Upper lobe of left lung (tissue), 6 donors: ENCODE data around the gene TAS2R20. TPM values are rescaled to one million over a fixed set of nuclear protein-coding genes. Genes with fewer than 3 reads are reported as not detected.
"Not testable (repeated sequence)": the region's sequence is repeated elsewhere in the genome, so short reads cannot be mapped to it uniquely, and the experiment has no call there.

ENCODE experiments used
- ATAC-seq, 2 donors: fragments of 200-7000 bp; cut with Tn5 transposase; one replicate each; pipeline ENCODE4 v1.9.1; 2022; ENCODE audit warnings: mild to moderate bottlenecking in 2 of 2, moderate library complexity in 2 of 2; ENCODE audit not compliant: low FRiP score in 2 of 2
- DNase-seq, 2 donors: peaks; one replicate each; pipeline ENCODE4 v3.0.0-alpha.2; 2019 to 2020
- H3K27ac ChIP-seq, 4 donors: fragments of 200-600 bp; sonication (generic); one replicate each; pipeline ENCODE4 v1.5.1; 2016 to 2019
- H3K27me3 ChIP-seq, 4 donors: fragments of 200-600 bp; sonication (generic); one replicate each; pipeline ENCODE4 v1.5.1; 2017 to 2019
- H3K36me3 ChIP-seq, 4 donors: fragments of 200-600 bp; sonication (generic); one replicate each; pipeline ENCODE4 v1.5.1; 2016 to 2019
- H3K4me1 ChIP-seq, 4 donors: fragments of 200-600 bp; sonication (generic); one replicate each; pipeline ENCODE4 v1.5.1; 2018 to 2019
- H3K4me3 ChIP-seq, 4 donors: fragments of 200-600 bp; sonication (generic); one replicate each; pipeline ENCODE4 v1.5.1; 2017 to 2019; ENCODE audit warnings: mild to moderate bottlenecking in 2 of 4, moderate library complexity in 1 of 4
- H3K9me3 ChIP-seq, 4 donors: fragments of 200-600 bp; sonication (generic); one replicate each; pipeline ENCODE4 v1.5.1; 2018 to 2019
- CTCF ChIP-seq, 6 experiments: fragments of 450-650 bp in 4 of 6; fragments of 200-600 bp in 2 of 6; sonication (generic) in 2 of 6; IDR thresholded peaks; one replicate each; pipeline ENCODE4 v1.5.1; 2016 to 2019; ENCODE audit warnings: antibody characterized with exemption in 6 of 6
- EP300 ChIP-seq, 4 donors: sonication (generic); formaldehyde crosslinking; IDR thresholded peaks; one replicate each; pipeline ENCODE4 v1.5.1; 2017; ENCODE audit warnings: antibody characterized with exemption in 4 of 4, control low read depth in 2 of 4
- POLR2A ChIP-seq, 4 donors: fragments of 450-650 bp; IDR thresholded peaks; one replicate each; pipeline ENCODE4 v1.5.1; 2016 to 2017; ENCODE audit warnings: antibody characterized with exemption in 4 of 4, mild to moderate bottlenecking in 2 of 4
- POLR2AphosphoS5 ChIP-seq, 2 donors: sonication (generic); formaldehyde crosslinking; IDR thresholded peaks; one replicate each; pipeline ENCODE4 v1.5.1; 2017; ENCODE audit warnings: antibody characterized with exemption in 2 of 2
- WGBS, 2 donors: methylation state at CpG; one replicate each; pipeline ENCODE4 v1.1.5; 2017 to 2018; 5-methylcytosine and 5-hydroxymethylcytosine counted together
- total RNA-seq, 6 donors: library from RNA; depleted of rRNA in 4 of 6; stranded (reverse); fragments of >200 nt in 4 of 6; gene quantifications; one replicate each; pipeline versions ENCODE4 v1.1.0 to v1.2.1, GENCODE V29; 2016 to 2021
- donor health status: DM: no; HTN: no; CAD: no; lungs with moderate emphysema.
- donor health status: DM: no; HTN: yes; CAD: no; lungs with severe emphysema.

Gene TAS2R20, protein sequence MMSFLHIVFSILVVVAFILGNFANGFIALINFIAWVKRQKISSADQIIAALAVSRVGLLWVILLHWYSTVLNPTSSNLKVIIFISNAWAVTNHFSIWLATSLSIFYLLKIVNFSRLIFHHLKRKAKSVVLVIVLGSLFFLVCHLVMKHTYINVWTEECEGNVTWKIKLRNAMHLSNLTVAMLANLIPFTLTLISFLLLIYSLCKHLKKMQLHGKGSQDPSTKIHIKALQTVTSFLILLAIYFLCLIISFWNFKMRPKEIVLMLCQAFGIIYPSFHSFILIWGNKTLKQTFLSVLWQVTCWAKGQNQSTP
- 1 to 10 TPM in 5 of 6 donors, under 1 TPM in 1; 0.84 to 6.3 (median 2.4) TPM for total RNA-seq

DNA sequence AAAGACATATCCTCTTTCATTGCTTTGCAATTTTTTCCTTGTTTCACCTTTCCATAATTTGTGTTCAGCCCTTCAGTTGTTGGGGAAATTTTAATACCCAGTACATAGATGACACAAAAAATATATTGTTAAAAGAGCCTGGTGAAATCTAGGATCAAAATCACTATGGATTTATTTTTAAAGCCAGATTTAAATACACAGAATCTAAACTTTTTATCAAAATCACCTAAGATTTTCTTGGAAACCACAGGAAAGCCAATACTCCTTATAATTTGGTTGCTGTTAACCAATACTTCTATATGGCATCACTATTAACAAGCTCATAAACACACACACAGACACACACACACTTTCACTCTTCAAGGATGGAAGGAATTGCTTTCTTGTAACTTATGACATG is at the start of gene TAS2R20:
TSS of gene TAS2R20 (minus strand) at position 101 of the 400 bp plus-strand sequence. CDS start 429 bp downstream, outside the sequence.
- Histone ChIP-seq H3K27me3 (no peaks in the 10 kb centered on the region), H3K9me3 (no peaks in the 10 kb centered on the region), H3K4me1 (no peaks in the 10 kb centered on the region), H3K4me3 (no peak within 1 kb of the TSS), H3K27ac (no peak within 1 kb of the TSS), H3K36me3 (no peaks in the 10 kb centered on the region)
- ATAC-seq: no peak
- DNase-seq: no peak
- no peak for TF ChIP-seq CTCF (IDR thresholded peaks at IDR 0.05)
- no peak for TF ChIP-seq EP300 (IDR thresholded peaks at IDR 0.05)
- no peak for TF ChIP-seq POLR2A (IDR thresholded peaks at IDR 0.05)
- no peak for TF ChIP-seq POLR2AphosphoS5 (IDR thresholded peaks at IDR 0.05)

- not testable (repeated sequence) for H3K4me3 ChIP-seq, ATAC-seq, DNase-seq, H3K9me3 ChIP-seq, H3K27ac ChIP-seq, H3K36me3 ChIP-seq, H3K4me1 ChIP-seq, H3K27me3 ChIP-seq
- 89% methylated on average over 2 of the region's 2 CpGs for WGBS, 2 donors
Measured at GRCh38 chr12:11041366-11041765, 43.3 kb upstream of the TAS2R20 start.

GRCh38 chr12:11040162-11040561 is 42.1 kb upstream of the TAS2R20 start:
- WGBS, 2 donors: 85 to 88% methylated on average over 1 of the region's 1 CpG
- H3K27me3 ChIP-seq: no peaks in the 10 kb centered on the region
- no peaks in the 10 kb centered on the region for H3K4me1 ChIP-seq
- no peaks in the 10 kb centered on the region for H3K9me3 ChIP-seq
- H3K27ac ChIP-seq: no peak overlapping the region
- ATAC-seq (no peak), DNase-seq (no peak)
- TF ChIP-seq CTCF (IDR thresholded peaks at IDR 0.05): no peak
- H3K36me3 ChIP-seq: no peaks in the 10 kb centered on the region
- no peak overlapping the region for H3K4me3 ChIP-seq

GRCh38 chr12:11039171-11039570 is 41.1 kb upstream of the TAS2R20 start:
- WGBS, 2 donors: 56 to 65% methylated on average over 3 of the region's 3 CpGs
- no peak for ATAC-seq

GRCh38 chr12:11033959-11034358 is 35.9 kb upstream of the TAS2R20 start:
- 100% methylated on average over 1 of the region's 3 CpGs for WGBS, 2 donors
- not testable (repeated sequence) for H3K9me3 ChIP-seq, DNase-seq, H3K36me3 ChIP-seq, H3K4me1 ChIP-seq, H3K4me3 ChIP-seq, H3K27ac ChIP-seq, H3K27me3 ChIP-seq, ATAC-seq

More at GRCh38 chr12:11039171-11039570, 41.1 kb upstream of the TAS2R20 start:
- TF ChIP-seq POLR2AphosphoS5 (IDR thresholded peaks at IDR 0.05): no peak
- no peak for TF ChIP-seq EP300 (IDR thresholded peaks at IDR 0.05)
- no peak for TF ChIP-seq CTCF (IDR thresholded peaks at IDR 0.05)
- TF ChIP-seq POLR2A (IDR thresholded peaks at IDR 0.05): no peak
- Histone ChIP-seq H3K36me3 (no peaks in the 10 kb centered on the region), H3K27me3 (no peaks in the 10 kb centered on the region), H3K4me3 (no peak overlapping the region), H3K9me3 (no peaks in the 10 kb centered on the region), H3K27ac (no peak overlapping the region), H3K4me1 (no peaks in the 10 kb centered on the region)
- no peak for DNase-seq

GRCh38 chr12:11031307-11031706 is 33.2 kb upstream of the TAS2R20 start, which contains the start of gene TAS2R31:
Gene TAS2R31, minus strand, starts transcription at chr12:11031407. Its CDS starts 72 bp downstream, at chr12:11031335.
- no peak for DNase-seq
- Histone ChIP-seq H3K27me3 (no peaks in the 10 kb centered on the region), H3K4me3 (no peak within 1 kb of the TSS), H3K27ac (no peak within 1 kb of the TSS), H3K4me1 (no peaks in the 10 kb centered on the region), H3K9me3 (no peaks in the 10 kb centered on the region), H3K36me3 (peaks cover 0 to 6% (median 0%) of the 10 kb centered on the region in 4 donors)
- WGBS, 2 donors: 95 to 97% methylated on average over 6 of the region's 6 CpGs
- ATAC-seq: no peak
- TF ChIP-seq POLR2AphosphoS5 (IDR thresholded peaks at IDR 0.05) (no peak), POLR2A (IDR thresholded peaks at IDR 0.05) (no peak), EP300 (IDR thresholded peaks at IDR 0.05) (no peak), CTCF (IDR thresholded peaks at IDR 0.05) (no peak)
